Measurements from ENCODE around the gene ZBTB7C.

DNA sequence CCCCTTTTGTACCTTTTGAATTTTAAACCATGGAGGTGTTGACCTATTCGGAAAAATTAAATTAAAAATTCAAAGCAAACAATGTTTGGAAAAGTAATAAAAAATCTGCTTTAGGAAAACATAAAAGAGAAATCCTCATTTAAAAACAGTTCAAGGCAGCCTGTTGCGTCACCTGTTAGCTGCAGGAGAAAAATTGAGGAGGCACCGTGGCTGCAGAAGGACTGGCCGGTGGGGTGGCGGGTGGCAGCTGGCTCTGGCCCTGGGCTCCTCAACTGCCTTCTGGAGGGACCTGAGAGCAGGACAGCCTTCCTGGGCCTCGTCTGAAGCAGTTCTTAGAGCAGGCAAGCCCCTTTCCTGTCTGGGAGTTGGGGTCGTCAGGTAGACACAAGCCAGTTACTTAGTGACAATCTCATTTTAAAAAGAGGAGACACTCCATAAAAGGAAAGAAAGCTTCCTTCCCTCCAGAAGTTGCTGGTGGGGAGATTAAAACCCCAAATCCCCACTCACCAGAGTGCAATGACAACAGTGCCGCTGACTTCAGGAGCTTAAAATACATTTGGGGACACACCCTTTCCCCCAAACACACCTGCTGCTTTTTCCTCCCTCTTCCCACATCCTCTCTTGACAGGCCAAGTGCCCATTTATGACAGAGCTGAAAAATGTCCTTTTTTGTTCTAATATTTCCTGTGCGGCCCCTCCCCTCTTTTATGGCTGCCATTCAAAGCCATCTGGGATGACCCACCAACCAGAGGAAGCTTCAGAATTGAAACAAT lies 9.7 kb downstream of the ZBTB7C start:
- no peak for TF ChIP-seq POLR2A (IDR thresholded peaks at IDR 0.05)
- TF ChIP-seq, protein P1, sequence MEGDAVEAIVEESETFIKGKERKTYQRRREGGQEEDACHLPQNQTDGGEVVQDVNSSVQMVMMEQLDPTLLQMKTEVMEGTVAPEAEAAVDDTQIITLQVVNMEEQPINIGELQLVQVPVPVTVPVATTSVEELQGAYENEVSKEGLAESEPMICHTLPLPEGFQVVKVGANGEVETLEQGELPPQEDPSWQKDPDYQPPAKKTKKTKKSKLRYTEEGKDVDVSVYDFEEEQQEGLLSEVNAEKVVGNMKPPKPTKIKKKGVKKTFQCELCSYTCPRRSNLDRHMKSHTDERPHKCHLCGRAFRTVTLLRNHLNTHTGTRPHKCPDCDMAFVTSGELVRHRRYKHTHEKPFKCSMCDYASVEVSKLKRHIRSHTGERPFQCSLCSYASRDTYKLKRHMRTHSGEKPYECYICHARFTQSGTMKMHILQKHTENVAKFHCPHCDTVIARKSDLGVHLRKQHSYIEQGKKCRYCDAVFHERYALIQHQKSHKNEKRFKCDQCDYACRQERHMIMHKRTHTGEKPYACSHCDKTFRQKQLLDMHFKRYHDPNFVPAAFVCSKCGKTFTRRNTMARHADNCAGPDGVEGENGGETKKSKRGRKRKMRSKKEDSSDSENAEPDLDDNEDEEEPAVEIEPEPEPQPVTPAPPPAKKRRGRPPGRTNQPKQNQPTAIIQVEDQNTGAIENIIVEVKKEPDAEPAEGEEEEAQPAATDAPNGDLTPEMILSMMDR (IDR thresholded peaks at IDR 0.05) = no peak
- no peak for TF ChIP-seq POLR2AphosphoS5 (IDR thresholded peaks at IDR 0.05)
